ENCODE measurements around the gene HOXB1.
"Not testable (repeated sequence)": the region's sequence is repeated elsewhere in the genome, so short reads cannot be mapped to it uniquely, and the experiment has no call there.

The HOXB1 gene

DNA sequence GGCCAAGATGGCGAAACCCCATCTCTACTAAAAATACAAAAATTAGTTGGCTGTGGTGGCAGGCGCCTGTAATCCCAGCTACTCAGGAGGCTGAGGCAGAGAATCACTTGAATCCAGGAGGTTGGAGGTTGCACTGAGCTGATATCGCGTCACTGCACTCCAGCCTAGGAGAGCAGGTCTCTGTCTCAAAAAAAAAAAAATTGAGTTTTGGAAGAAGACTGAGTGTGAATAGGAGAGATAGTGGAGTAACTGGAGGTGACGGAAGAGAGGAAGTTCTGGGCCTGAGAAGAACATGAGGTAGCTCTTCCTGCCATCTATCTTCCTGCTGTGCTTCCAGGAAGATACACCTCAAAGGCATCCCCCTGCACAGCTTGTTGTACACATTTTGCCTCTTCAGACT is 11.4 kb downstream of the HOXB1 start:
- DNase-seq (ENCODE audit: low read depth, low spot score): no peak

DNA sequence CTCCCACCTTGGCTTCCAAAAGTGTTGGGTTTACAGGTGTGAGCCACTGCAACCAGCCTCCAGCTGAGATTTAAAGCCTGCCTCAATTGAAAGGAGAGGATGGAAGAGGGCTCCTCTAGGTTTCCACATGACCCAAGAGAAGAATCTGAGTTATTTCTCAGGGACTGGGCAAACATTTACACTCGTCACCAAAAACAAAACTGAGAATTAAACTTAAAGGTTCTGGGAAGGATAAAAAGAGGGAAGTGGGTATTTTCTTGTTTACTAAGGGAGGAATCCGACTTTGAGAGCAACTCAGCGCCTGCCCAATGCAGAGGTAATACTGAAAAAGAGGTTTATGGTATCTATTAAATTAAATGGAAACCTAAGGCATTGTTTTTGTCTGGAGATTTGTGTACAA is 13.3 kb downstream of the HOXB1 start:
- DNase-seq (ENCODE audit: low read depth, low spot score): no peak

DNA sequence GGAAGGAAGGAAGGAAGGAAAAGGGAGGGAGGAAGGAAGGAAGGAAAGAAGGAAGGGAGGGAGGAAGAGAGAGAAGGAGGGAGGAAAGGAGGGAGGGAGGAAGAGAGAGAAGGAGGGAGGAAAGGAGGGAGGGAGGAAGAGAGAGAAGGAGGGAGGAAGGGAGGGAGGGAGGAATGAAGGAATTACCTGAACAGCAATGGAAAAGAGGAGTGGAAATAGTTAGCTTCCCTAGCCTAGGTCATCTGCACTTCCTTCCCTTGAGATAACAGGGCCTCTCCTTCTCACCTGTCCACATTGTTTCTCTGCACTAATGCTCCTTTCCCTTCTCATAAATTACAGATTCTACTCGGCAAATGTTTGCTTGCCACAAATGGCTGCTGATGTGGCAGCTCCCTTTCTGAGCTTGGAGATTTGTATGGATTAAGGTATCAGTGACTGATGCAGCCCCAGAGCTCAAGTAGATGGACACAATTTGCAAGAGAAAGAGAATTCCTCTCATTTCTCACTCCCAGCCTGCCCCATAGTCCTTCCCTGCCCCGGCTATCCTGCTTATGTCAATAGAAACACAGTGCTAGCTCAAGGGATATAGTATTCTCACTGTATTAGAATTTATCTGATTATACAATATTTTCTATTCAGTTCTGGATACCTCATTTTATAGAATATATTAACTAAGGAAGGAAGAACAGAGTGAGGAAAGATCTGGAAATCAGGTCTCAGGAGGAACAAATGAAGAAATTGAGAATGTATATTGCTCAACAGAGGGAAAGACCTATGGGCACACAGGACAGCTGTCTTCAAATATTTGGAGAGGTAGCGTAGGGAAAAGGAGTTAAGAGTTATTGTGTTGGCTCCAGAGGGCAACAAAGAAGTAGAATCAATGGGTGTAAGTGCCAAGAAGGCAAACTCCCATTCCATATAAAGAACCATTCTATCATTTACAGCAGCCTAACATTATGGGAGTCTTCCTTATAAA is 14.6 kb downstream of the HOXB1 start:
- DNase-seq (ENCODE audit: low read depth, low spot score): no peak

DNA sequence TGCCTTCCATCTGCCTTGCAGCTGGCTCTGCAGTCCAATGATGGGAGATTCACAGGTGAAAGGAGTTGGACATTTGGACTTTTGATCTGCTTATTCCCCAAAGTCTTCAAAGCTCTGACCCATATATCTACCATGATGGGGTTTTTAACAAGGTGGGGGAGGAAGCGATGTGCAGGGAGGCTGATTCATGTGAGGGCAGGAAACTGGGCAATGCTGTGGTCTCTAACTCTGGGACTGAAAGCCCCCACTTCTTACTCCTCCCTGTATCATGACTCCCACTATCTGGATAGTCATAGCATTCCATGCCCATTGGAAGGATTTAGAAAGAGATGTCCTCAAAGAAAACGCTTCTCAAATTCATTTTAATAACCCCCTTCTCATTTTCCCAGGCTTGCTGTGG is 16.3 kb downstream of the HOXB1 start:
- no peak for DNase-seq (ENCODE audit: low read depth, low spot score)

DNA sequence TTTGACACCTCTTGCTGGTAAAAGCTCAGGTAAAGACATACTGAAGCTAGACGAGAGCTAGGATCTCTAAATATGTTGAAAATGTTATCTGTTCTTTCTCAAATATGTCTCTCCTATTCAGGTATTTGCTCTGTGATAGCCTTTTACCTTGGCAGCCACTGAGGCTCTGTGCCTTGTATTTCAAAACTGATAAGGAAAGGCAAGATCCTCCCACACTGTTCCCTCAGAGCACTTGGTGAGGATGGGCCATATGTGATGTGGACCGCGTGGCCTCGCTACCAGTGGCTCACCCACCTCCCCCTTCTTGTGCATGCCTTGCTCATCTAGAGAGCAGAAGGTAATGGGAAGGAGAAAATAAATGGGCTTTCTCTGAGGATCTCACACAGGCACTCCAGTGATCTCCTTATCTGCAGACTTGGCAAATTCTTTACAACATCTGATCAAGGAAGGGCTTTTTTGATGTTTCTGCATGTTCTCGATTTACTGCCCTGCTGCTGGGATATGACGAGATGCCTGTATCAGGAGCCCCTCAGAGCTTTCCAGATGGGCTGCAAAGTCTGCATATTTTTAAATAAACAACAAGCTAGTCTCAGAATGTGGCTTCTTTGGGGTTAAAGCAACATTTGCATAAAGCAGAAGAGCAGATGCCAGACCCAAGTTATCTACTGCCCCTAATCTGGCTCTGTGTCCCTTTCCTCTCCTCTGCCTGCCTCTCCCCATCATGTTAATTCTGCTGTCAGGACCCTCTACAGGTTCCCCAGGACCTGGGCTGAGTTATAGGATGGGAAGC is 16.9 kb downstream of the HOXB1 start:
- no peak for DNase-seq (ENCODE audit: low read depth, low spot score)

DNA sequence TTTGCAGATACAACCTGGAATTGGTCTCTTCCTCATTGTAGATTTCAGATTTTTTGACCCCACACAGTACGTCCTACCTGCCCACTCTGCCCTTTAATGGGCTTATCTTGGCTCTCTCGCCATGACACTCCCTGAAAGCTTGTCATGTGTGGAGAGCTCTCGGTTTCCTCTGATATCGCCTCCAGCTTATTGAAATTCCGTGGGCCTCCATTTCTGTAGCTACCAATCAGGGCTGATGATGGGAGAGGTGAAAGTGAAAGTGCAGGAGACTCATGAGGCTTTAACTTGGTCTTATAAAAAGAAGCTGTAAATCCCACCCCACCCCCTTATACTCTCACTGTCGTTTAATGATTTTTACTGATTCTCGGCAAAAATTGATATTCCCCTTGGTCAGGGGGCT is 17.7 kb downstream of the HOXB1 start:
- no peak for DNase-seq (ENCODE audit: low read depth, low spot score)

DNA sequence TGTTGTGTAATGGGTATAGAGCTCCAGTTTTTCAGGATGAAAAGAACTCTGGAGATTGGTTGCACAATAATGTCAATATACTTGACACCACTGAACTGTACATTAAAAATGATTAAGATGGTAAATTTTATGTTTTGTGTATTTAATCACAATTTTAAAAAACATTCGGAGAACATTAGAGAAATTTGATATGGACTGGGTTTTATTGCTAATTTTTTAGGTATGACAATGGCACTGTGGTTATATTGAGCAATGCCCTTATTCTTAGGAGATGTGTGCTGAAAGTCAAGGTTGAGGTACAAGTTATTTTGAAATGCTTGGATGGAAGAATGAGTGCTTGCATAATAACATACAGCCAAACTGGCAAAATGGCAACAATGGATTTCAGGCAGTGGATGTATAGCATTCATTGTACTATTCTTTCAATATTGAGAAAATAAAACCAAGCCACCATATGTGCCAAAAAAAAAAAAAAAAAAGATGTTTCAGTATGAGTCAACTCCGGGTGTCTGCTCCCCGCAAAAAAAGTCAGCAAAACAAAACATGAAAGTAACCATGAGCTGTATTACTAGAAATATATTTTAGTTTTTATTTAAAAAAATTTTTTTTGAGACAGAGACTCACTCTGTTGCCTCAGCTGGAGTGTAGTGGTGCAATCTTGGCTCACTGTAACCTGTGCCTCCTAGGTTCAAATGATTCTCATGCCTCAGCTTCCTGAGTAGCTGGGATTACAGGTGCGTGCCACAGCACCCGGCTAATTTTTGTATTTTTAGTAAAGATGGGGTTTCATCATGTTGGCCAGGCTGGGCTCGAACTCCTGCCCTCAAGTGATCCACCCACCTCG is 19.8 kb downstream of the HOXB1 start:
- no peak for DNase-seq (ENCODE audit: low read depth, low spot score)

DNA sequence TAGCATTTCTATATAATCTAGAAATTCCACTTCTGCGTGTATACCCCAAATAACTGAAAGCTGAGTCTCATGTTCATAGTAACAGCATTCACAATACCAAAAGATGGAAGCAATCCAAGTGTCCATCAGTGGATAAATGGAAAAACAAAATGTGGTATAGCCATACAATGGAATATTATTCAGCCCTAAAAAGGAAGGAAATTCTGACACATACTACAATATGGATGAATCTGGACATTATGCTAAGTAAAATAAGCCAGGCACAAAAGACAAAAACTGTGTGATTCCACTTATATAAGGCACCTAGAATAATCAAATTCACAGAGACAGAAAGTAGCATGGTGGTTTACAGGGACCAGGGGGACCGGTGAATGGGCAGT is 20.4 kb downstream of the HOXB1 start:
- DNase-seq (ENCODE audit: low read depth, low spot score): no peak

DNA sequence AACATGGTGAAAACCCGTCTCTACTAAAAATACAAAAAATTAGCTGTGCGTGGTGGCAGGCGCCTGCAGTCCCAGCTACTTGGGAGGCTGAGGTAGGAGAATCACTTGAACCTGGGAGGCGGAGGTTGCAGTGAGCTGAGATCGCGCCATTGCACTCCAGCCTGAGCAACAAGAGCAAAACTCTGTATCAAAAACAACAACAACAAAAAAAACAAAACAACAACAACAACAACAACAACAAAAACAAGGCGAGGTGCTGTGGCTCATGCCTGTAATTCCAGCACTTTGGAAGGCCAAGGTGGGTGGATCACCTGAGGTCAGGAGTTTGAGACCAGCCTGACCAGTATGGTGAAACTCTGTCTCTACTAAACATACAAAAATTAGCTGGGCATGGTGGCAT is 21.1 kb downstream of the HOXB1 start:
- DNase-seq (ENCODE audit: low read depth, low spot score): not testable (repeated sequence)

DNA sequence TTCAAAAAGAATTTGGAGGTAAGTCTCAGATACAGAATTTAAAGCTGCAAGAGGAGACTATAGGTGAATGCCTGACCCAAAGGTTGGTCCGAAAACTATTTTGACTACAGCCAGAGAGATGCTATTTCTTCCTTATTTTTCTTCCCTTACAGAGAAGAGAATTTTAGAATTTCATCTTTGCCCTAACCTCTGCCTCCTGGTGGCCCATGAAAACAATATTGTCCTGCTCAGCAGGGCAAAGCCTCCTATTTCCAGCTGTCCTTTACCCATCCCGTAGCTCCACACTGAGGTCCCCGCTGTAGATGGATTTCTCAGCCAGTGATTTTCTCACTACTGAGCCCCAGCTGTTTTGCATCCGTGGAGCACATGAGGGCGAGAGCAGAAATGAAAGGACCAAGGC is 24.6 kb downstream of the HOXB1 start:
- no peak for DNase-seq (ENCODE audit: low read depth, low spot score)

DNA sequence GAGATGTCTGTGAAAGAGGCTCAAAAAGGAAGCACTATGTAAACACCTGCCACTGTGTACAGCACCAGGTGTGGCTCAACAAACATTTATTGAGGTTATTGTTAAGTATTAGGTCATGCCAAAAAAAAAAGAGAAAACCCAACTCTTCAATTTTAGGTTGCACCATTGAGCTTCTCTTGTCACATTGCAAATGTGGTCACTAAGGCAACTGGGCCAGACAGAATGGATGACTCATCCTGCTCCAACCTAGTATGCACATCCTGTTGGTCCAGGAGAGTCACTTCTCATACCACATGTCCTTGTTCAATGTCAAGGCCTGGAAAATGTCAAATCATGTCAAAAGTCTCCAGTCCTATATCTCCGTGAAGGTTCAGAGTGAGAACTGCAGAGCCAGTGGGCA is 25.0 kb downstream of the HOXB1 start:
- DNase-seq (ENCODE audit: low read depth, low spot score): no peak

DNA sequence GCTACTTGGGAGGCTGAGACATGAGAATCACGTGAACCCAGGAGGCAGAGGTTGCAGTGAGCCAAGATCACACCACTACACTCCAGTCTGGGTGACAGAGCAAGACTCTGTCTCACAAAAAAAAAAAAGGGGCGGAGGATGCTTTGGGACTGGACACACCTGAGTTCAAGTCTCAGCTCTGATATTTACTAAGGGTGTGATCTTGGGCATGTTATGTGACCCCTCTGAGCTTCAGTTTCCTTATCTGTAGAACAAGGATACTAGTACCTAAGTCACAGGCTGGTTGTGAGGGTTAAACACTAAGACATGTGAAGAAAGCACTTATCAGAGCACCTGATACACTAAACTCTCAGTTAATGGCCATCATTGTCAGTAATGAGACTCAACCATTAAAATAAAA is 25.9 kb downstream of the HOXB1 start:
- no peak for DNase-seq (ENCODE audit: low read depth, low spot score)

DNA sequence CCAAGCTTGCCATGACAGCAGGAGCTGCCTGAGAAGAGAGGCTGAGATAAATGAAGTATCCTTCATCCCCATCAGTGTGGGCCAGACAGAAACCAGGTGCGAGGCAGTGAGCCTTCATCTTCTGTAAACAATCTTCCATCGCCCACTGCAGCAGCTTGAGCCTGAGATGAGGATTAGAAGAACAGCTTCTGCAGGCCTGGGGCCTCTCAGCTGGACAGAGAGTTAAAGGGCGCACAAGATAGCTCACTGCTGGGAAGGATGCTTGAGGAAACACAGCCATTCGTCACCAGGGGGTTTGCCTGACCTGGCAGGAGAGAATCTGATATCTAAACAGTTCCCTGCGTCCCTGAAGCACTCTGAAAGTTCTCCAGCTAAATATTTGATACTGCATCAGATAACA is 27.1 kb downstream of the HOXB1 start:
- no peak for DNase-seq (ENCODE audit: low read depth, low spot score)

DNA sequence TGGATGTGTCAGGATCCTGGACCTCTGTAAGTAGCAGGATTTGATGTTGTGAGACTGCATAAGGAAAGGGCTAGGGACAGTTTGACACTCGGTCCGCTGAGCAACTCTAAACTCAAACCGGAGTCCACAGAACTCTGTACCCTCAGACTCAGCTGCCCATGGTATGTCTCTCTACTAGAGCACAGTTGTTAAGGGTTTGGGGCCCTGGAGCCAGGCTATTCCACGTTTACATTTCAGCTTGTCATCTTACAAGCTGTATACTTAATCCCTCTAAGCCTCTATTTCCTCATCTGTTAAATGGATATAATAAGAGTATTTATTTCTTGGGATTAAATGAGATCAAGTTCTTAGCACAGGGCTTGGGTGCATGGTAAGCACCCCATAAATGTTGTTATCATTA is 27.9 kb downstream of the HOXB1 start:
- no peak for DNase-seq (ENCODE audit: low read depth, low spot score)

DNA sequence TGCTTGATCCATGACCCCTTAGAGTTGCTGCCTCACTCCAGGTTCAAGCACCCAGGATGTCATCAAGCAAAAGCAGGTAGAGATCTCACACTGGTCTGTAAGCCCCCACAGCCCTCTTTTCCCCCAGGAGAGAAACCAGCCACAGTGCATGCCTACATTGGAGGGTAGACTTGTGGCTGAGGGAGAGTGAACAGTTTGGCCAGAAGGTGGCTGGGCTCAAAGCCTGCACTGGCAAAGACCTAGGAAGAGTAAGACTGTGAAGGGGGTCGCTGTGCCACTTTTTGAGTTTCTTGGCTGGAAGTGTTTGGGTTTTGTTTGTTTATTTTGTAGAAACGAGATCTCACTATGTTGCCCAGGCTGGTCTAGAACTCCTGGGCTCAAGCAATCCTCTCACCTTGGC is 28.5 kb downstream of the HOXB1 start:
- no peak for DNase-seq (ENCODE audit: low read depth, low spot score)

DNA sequence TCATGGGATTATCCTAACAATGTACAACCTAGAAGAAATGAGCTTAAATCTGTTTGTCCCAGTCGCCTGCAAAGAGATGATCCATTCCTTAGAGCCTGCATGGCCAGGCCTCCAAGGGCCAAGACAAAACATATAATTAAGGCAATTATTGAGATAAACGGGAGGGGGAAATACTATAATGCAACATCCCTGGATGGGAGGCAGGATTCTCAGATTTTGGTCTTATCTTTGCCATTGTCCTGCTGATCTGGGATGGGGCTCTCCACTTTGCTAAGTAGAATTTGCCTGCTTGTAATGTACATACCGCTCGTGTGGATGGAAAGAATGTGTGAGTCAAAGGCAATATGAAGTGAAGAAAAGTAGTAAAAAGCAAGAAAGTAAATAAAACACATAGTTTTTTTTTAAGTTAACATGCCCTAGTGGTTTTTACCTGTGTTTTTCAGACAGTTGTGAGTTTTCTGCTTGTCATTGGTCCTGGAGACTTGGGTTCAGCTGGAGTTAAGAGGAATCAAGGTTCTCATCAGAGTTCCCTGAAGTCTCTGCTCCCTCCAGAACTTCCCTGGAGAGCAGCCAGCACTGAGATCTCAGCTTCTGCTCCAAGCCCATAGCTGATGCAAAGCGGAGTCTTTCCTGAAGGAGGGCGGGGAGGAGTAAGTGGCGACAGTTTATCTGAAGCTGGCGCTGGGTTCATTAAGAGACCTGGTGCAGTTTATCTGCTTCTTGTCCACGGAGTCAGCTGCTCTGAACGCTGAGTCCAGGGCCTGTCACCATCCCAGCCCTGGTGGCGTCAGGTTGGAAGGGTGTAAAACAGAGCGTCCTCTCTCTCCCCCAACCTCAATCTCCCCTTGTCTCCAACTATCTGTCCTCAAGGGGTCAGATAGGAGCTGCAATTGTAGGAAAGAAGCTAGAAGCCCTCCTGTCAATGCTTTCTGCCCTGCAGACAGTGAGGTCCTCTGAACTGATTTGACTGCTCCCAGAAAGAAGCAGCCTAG is 30.1 kb downstream of the HOXB1 start:
- no peak for DNase-seq (ENCODE audit: low read depth, low spot score)

DNA sequence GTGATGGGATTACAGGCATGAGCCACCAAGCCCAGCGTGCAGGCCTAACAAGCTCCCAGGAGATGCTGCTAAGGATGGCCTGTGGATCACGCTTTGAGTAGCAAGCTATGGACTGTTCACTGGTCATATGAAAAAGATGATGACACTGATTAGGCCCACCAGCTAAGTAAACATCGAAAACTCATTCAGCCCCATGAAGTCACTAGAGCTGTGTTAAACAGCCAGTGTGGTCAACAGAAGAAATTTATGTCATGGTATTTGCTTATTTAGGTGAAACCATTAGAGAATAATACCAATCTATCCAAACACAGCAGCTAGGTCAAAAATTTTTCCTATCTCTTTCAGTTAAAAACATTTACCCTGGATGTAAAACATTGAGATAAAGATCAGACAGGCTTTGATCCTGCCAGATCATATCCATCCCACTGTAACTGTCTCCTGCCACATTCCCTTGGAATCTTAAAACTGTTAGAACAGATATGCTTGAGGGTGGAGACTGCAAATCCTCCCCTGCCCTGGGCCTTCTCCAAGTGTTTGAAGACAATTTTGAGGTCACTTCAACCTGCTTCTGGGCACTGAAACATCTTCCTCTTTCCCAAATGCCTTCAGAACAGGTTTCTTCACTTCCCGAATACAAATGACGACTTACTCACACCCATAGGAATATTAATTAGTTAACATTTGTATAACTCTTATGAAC is 30.9 kb downstream of the HOXB1 start:
- no peak for DNase-seq (ENCODE audit: low read depth, low spot score)

DNA sequence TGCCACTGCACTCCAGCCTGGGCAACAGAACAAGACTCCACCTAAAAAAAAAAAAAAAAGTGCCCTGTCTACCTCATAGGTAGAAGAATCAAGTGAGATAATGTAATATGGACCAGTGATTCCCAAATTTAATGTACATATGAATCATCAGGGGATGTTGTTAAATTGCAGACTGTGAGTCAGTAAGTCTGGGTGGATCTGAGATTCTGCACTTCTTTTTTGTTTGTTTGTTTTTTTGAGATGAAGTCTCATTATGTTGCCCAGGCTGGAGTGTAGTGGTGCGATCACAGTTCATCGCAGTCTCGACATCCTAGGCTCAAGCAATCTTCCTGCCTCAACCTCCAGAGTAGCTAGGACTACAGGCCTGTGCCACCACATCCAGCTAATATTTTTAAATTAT is 31.6 kb downstream of the HOXB1 start:
- DNase-seq (ENCODE audit: low read depth, low spot score): no peak

DNA sequence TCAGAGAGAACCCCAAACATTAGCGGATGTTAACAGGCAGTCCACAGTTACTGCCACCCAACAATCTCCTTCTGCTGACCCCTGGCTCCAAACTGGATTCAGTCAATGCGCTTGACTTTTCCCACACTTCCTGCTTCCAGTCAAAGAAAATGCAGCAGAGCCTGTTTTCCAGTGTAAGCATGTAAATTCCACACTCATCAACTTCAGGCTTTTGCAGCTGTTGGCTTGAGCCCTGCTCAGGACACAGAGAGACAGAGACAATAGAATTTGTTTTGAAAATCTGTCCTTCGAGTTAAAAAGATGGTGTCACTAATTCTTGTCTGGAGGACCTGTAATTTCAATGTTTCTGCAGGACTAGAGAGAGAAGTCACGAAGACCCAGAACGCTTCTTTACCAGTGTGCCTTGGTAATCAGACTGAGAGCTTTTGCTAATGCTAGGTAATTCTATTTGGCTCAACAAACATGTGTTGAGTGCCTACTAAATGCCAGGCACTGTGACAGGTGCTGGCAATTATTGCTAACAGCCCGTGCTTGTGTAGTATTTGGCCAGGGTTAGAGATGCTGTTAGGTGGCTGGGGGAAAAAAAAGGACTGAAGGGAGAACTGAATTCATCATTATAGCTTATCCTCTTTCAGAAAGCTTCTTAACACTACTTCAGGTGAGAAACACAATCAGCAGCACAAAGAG is 32.5 kb downstream of the HOXB1 start:
- DNase-seq (ENCODE audit: low read depth, low spot score): no peak

DNA sequence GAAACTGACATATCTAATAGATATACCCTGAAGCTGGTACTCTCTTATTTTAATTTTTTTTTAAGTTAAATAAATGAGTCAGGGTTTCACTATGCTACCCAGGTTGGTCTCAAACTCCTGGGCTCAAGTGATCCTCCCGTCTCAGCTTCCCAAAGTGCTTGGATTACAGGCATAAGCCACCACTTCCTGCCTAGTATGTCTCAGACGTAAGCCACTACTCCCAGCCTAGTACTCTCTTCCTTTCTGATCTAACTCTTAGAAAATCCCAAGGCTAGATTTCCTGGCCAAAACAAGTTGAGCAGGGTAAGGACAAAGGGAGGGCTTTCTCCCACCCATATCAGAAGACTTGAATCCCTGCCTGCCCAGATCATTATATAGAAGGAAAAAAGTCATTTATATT is 33.7 kb downstream of the HOXB1 start:
- no peak for DNase-seq (ENCODE audit: low read depth, low spot score)

Data from activated naive CD8-positive, alpha-beta T cell treated with anti-CD3 and anti-CD28 coated beads, Interleukin-2, amount 50 U/mL, for 16 hours (primary cell).